ENCODE data around the gene FYB1. TPM values are rescaled to one million over a fixed set of nuclear protein-coding genes. Genes with fewer than 3 reads are reported as not detected.

The FYB1 gene
- total and polyA plus RNA-seq, 11 donors = 0.82 to 67.2 (median 2.8) TPM

- Histone ChIP-seq H3K36me3 (no peaks in the 10 kb centered on the region), H3K27ac (no peak overlapping the region), H3K27me3 (no peaks in the 10 kb centered on the region), H3K9me3 (no peaks in the 10 kb centered on the region), H3K4me1 (peaks cover 0 to 8% (median 0%) of the 10 kb centered on the region in 12 donors), H3K4me3 (no peak overlapping the region)
- WGBS, 4 donors = 82 to 99% (median 90%) methylated on average over 1 of the region's 1 CpG
- ATAC-seq (no peak), DNase-seq (no peak)
- no peak for TF ChIP-seq CTCF (IDR thresholded peaks at IDR 0.05)
- TF ChIP-seq POLR2A (IDR thresholded peaks at IDR 0.05) = no peak
- intact Hi-C loops (cut with DNase I) = loop anchor here in 4 of 10 donors (5.0 kb wide), 3 partner anchors 77 to 92 kb away; no protein-coding TSS in a partner anchor
These were observed 135.4 kb downstream of the FYB1 start for GRCh38 chr5:39083968-39084367.

GRCh38 chr5:39082995-39083394, 136.4 kb downstream of the FYB1 start:
- ATAC-seq (no peak), DNase-seq (no peak)
- no peak overlapping the region for H3K27ac ChIP-seq
- no peak overlapping the region for H3K4me3 ChIP-seq
- 85 to 91% (median 85%) methylated on average over 3 of the region's 3 CpGs for WGBS, 4 donors
- H3K4me1 ChIP-seq = peaks cover 0 to 8% (median 0%) of the 10 kb centered on the region in 12 donors
- no peak for TF ChIP-seq CTCF (IDR thresholded peaks at IDR 0.05)
- no peak for TF ChIP-seq POLR2A (IDR thresholded peaks at IDR 0.05)
- H3K9me3 ChIP-seq = no peaks in the 10 kb centered on the region
- intact Hi-C loops (cut with DNase I) = loop anchor here in 4 of 10 donors (5.0 kb wide), 3 partner anchors 76 to 91 kb away; no protein-coding TSS in a partner anchor
- no peaks in the 10 kb centered on the region for H3K36me3 ChIP-seq
- H3K27me3 ChIP-seq = no peaks in the 10 kb centered on the region

GRCh38 chr5:39080597-39081204, 138.7 kb downstream of the FYB1 start:
- peak in 3 of 5 donors; percentile 49 to 58 (median 55) for DNase-seq
- peaks cover 0 to 25% (median 3%) of the 10 kb centered on the region in 12 donors for H3K4me1 ChIP-seq
- H3K36me3 ChIP-seq = no peaks in the 10 kb centered on the region
- WGBS, 4 donors = 6 to 10% (median 9%) methylated on average over 3 of the region's 3 CpGs
- peak; percentile 61 to 87 (median 82) for ATAC-seq
- no peaks in the 10 kb centered on the region for H3K9me3 ChIP-seq
- no peak for TF ChIP-seq POLR2A (IDR thresholded peaks at IDR 0.05)
- TF ChIP-seq CTCF (IDR thresholded peaks at IDR 0.05) = peak; percentile 73 to 94 (median 82)
- no peaks in the 10 kb centered on the region for H3K27me3 ChIP-seq
- intact Hi-C loops (cut with DNase I) = loop anchor here in 9 of 10 donors (1.0 to 5.0 kb wide), 8 partner anchors 73 to 88 kb away; no protein-coding TSS in a partner anchor
- no peak overlapping the region for H3K27ac ChIP-seq
- no peak overlapping the region for H3K4me3 ChIP-seq

- no peaks in the 10 kb centered on the region for H3K9me3 ChIP-seq
- H3K4me1 ChIP-seq = peaks cover 0 to 30% (median 5%) of the 10 kb centered on the region in 12 donors
- WGBS, 4 donors = 76 to 81% (median 78%) methylated on average over 2 of the region's 2 CpGs
- no peaks in the 10 kb centered on the region for H3K27me3 ChIP-seq
- ATAC-seq (no peak), DNase-seq (no peak)
- TF ChIP-seq POLR2A (IDR thresholded peaks at IDR 0.05) (no peak), CTCF (IDR thresholded peaks at IDR 0.05) (no peak)
- no peak overlapping the region for H3K4me3 ChIP-seq
- H3K27ac ChIP-seq = no peak overlapping the region
- intact Hi-C loops (cut with DNase I) = loop anchor here in 9 of 10 donors (1.0 to 5.0 kb wide), 8 partner anchors 73 to 88 kb away; no protein-coding TSS in a partner anchor
- no peaks in the 10 kb centered on the region for H3K36me3 ChIP-seq
These were observed 139.2 kb downstream of the FYB1 start for GRCh38 chr5:39080168-39080567.

All from heart left ventricle (tissue), 16 donors.